SK-N-MC (cell line): Measurements from ENCODE around the gene HIBADH.

Experiments
- EZH2 ChIP-seq: fragments of 200-600 bp; sonication (generic); IDR thresholded peaks from one replicate; pipeline ENCODE4 v1.6.1; 2017; ENCODE audit warnings: antibody characterized with exemption
- POLR2AphosphoS5 ChIP-seq: IDR thresholded peaks from 2 replicates; pipeline ENCODE4 v1.6.1; 2012; ENCODE audit warnings: mild to moderate bottlenecking, low read depth, low read length, borderline replicate concordance

GRCh38 chr7:27547401-27547800 lies 115.3 kb downstream of the HIBADH start:
- TF ChIP-seq POLR2AphosphoS5 (no peak), EZH2 (no peak)
